Fibroblast of lung (primary cell): ENCODE measurements around the gene VPS37C. TPM values are rescaled to one million over a fixed set of nuclear protein-coding genes. Genes with fewer than 3 reads are reported as not detected.

Experiments used
- DNase-seq, 2 donors: peaks; one replicate each; pipeline versions ENCODE4 v3.0.0 to v3.0.0-alpha.2; 2010; ENCODE audit warnings: low read depth in 2 of 2
- H2AFZ ChIP-seq: 2 replicates; pipeline ENCODE4 v1.5.1; 2012; ENCODE audit warnings: low read length, control low read depth, inconsistent platforms
- H3K27ac ChIP-seq: 2 replicates; pipeline ENCODE4 v1.5.1; 2011; ENCODE audit warnings: low read length, control low read depth; ENCODE audit not compliant: insufficient read depth
- H3K27me3 ChIP-seq: 2 replicates; pipeline ENCODE4 v1.5.1; 2011; ENCODE audit warnings: mild to moderate bottlenecking, low read length; ENCODE audit not compliant: control insufficient read depth, insufficient read depth
- H3K36me3 ChIP-seq: 2 replicates; pipeline ENCODE4 v1.5.1; 2011; ENCODE audit warnings: low read length; ENCODE audit not compliant: control insufficient read depth, insufficient read depth
- H3K4me1 ChIP-seq: 2 replicates; pipeline ENCODE4 v1.5.1; 2011; ENCODE audit warnings: low read length; ENCODE audit not compliant: control insufficient read depth, insufficient read depth; ENCODE audit errors: extremely low read depth
- H3K4me2 ChIP-seq: 2 replicates; pipeline ENCODE4 v1.5.1; 2011; ENCODE audit warnings: low read length, control low read depth; ENCODE audit not compliant: insufficient read depth; ENCODE audit errors: extremely low read depth
- H3K4me3 ChIP-seq, 4 experiments: fragments of 200-600 bp in 1 of 4; sonication (generic) in 1 of 4; replicated peaks in 1 of 4; 2 replicates each; pipeline ENCODE4 v1.5.1; 2011 to 2016; ENCODE audit warnings: low read length in 4 of 4, low read depth in 3 of 4, mild to moderate bottlenecking in 3 of 4, control low read depth in 2 of 4, inconsistent platforms in 1 of 4, mixed read lengths in 1 of 4; ENCODE audit not compliant: insufficient read depth in 1 of 4; ENCODE audit errors: control extremely low read depth in 1 of 4
- H3K79me2 ChIP-seq: 2 replicates; pipeline ENCODE4 v1.5.1; 2012; ENCODE audit warnings: mild to moderate bottlenecking, low read length, inconsistent platforms; ENCODE audit not compliant: control insufficient read depth, insufficient read depth
- H3K9ac ChIP-seq: 2 replicates; pipeline ENCODE4 v1.5.1; 2011; ENCODE audit warnings: mild to moderate bottlenecking, low read length, control low read depth; ENCODE audit not compliant: insufficient read depth
- H3K9me3 ChIP-seq: 2 replicates; pipeline ENCODE4 v1.5.1; 2012; ENCODE audit warnings: low read depth, low read length; ENCODE audit not compliant: control insufficient read depth, insufficient read depth
- H4K20me1 ChIP-seq: 2 replicates; pipeline ENCODE4 v1.5.1; 2011; ENCODE audit warnings: low read length; ENCODE audit not compliant: control insufficient read depth, insufficient read depth; ENCODE audit errors: extremely low read depth
- EZH2 ChIP-seq: IDR thresholded peaks from 2 replicates; pipeline ENCODE4 v1.5.1; 2012; ENCODE audit warnings: low read length, control low read depth, mild to moderate bottlenecking; ENCODE audit errors: missing control alignments
- polyA plus RNA-seq, 2 donors: library from polyadenylated mRNA; depleted of rRNA in 1 of 2; stranded (reverse) in 1 of 2; unstranded in 1 of 2; fragments of >200 nt; gene quantifications; 2 replicates each; pipeline ENCODE4 v1.2.1, GENCODE V29; 2011 to 2012; ENCODE audit warnings: missing spikeins in 1 of 2
- total RNA-seq: library from RNA; depleted of rRNA; stranded (reverse); fragments of >200 nt; gene quantifications from 2 replicates; pipeline ENCODE4 v1.2.1, GENCODE V29; 2014
- TF ChIP-seq, protein P1 (sequence below), 2 donors: IDR thresholded peaks in 1 of 2; conservative IDR thresholded peaks in 1 of 2; 1 replicate in 1 of 2; 2 replicates in 1 of 2; pipeline ENCODE4 v1.5.1; 2011 to 2012; ENCODE audit warnings: low read length in 2 of 2, control low read depth in 1 of 2, inconsistent platforms in 1 of 2, low read depth in 1 of 2, mild to moderate bottlenecking in 1 of 2

Gene VPS37C
- total and polyA plus RNA-seq, 2 donors (not counting 1 experiment from before 2014, with no cell fraction given): 7.6 to 9.9 TPM

GRCh38 chr11:61131186-61131585, 30.0 kb downstream of the VPS37C start:
- Histone ChIP-seq H2AFZ (no peak overlapping the region), H3K27me3 (no peaks in the 10 kb centered on the region), H3K4me1 (peaks cover 14% of the 10 kb centered on the region), H3K36me3 (peaks cover 5% of the 10 kb centered on the region), H3K4me3 (no peak overlapping the region), H3K9ac (no peak overlapping the region), H3K79me2 (no peaks in the 10 kb centered on the region), H3K9me3 (no peaks in the 10 kb centered on the region), H3K4me2 (no peak overlapping the region), H3K27ac (no peak overlapping the region), H4K20me1 (no peaks in the 10 kb centered on the region)
- no peak for DNase-seq
- TF ChIP-seq EZH2: no peak
- TF ChIP-seq, protein P1, sequence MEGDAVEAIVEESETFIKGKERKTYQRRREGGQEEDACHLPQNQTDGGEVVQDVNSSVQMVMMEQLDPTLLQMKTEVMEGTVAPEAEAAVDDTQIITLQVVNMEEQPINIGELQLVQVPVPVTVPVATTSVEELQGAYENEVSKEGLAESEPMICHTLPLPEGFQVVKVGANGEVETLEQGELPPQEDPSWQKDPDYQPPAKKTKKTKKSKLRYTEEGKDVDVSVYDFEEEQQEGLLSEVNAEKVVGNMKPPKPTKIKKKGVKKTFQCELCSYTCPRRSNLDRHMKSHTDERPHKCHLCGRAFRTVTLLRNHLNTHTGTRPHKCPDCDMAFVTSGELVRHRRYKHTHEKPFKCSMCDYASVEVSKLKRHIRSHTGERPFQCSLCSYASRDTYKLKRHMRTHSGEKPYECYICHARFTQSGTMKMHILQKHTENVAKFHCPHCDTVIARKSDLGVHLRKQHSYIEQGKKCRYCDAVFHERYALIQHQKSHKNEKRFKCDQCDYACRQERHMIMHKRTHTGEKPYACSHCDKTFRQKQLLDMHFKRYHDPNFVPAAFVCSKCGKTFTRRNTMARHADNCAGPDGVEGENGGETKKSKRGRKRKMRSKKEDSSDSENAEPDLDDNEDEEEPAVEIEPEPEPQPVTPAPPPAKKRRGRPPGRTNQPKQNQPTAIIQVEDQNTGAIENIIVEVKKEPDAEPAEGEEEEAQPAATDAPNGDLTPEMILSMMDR (conservative IDR thresholded peaks at IDR 0.05 in 1 of 2, IDR thresholded peaks at IDR 0.05 in 1 of 2; ENCODE audit: low read depth in 1 of 2, low read length in 2 of 2): no peak

GRCh38 chr11:61129639-61130523, 31.3 kb downstream of the VPS37C start:
- no peaks in the 10 kb centered on the region for H3K79me2 ChIP-seq
- peaks cover 5% of the 10 kb centered on the region for H3K27me3 ChIP-seq
- H3K9ac ChIP-seq: no peak overlapping the region
- peak overlapping the region in 2 of 4 experiments; percentile 28 to 40 for H3K4me3 ChIP-seq
- TF ChIP-seq, protein P1 (conservative IDR thresholded peaks at IDR 0.05 in 1 of 2, IDR thresholded peaks at IDR 0.05 in 1 of 2; ENCODE audit: low read depth in 1 of 2, low read length in 2 of 2): peak; percentile 99 to 100
- TF ChIP-seq EZH2: no peak
- H3K4me2 ChIP-seq: peak overlapping the region; percentile 51
- peaks cover 14% of the 10 kb centered on the region for H3K4me1 ChIP-seq
- H3K36me3 ChIP-seq: peaks cover 5% of the 10 kb centered on the region
- H2AFZ ChIP-seq: no peak overlapping the region
- peak; percentile 81 to 88 for DNase-seq
- no peaks in the 10 kb centered on the region for H4K20me1 ChIP-seq
- H3K27ac ChIP-seq: peak overlapping the region; percentile 58
- no peaks in the 10 kb centered on the region for H3K9me3 ChIP-seq

- no peak for DNase-seq
- H4K20me1 ChIP-seq: no peaks in the 10 kb centered on the region
- H3K4me2 ChIP-seq: peak overlapping the region; percentile 51
- no peak overlapping the region for H3K9ac ChIP-seq
- H3K27me3 ChIP-seq: peaks cover 5% of the 10 kb centered on the region
- H2AFZ ChIP-seq: no peak overlapping the region
- no peak overlapping the region for H3K27ac ChIP-seq
- peaks cover 5% of the 10 kb centered on the region for H3K36me3 ChIP-seq
- no peaks in the 10 kb centered on the region for H3K79me2 ChIP-seq
- no peaks in the 10 kb centered on the region for H3K9me3 ChIP-seq
- TF ChIP-seq, protein P1 (conservative IDR thresholded peaks at IDR 0.05 in 1 of 2, IDR thresholded peaks at IDR 0.05 in 1 of 2; ENCODE audit: low read depth in 1 of 2, low read length in 2 of 2): no peak
- no peak for TF ChIP-seq EZH2
- no peak overlapping the region for H3K4me3 ChIP-seq
- H3K4me1 ChIP-seq: peaks cover 14% of the 10 kb centered on the region
Measured at GRCh38 chr11:61128947-61129638, 32.1 kb downstream of the VPS37C start.
